HTERT RPE-1 (cell line): ENCODE results near the gene TSC22D4.
"Not testable (repeated sequence)": the region's sequence is repeated elsewhere in the genome, so short reads cannot be mapped to it uniquely, and the experiment has no call there.

Experiments used
- in situ Hi-C: fragments of 300-500 bp; cut with MboI; formaldehyde crosslinking; loops from 4 replicates; pipeline ENCODE4 v1.14.3; 2020; ENCODE audit warnings: low sequenced_read_pairs

TSC22D4 gene

GRCh38 chr7:100447363-100447762 lies 31.7 kb downstream of the TSC22D4 start:
- in situ Hi-C loops = not testable (repeated sequence)

- in situ Hi-C loops = no loop called here
Measured at GRCh38 chr7:100446040-100446439, 33.0 kb downstream of the TSC22D4 start.

- in situ Hi-C loops = no loop called here
Measured at GRCh38 chr7:100444311-100445278, 34.4 kb downstream of the TSC22D4 start.

- in situ Hi-C loops = no loop called here
Measured at GRCh38 chr7:100443096-100443840, 35.7 kb downstream of the TSC22D4 start.

- in situ Hi-C loops = no loop called here
Measured at GRCh38 chr7:100441641-100442535, 37.1 kb downstream of the TSC22D4 start.

GRCh38 chr7:100439244-100439643 lies 39.8 kb downstream of the TSC22D4 start:
- in situ Hi-C loops = not testable (repeated sequence)

GRCh38 chr7:100438731-100439130 lies 40.3 kb downstream of the TSC22D4 start:
- in situ Hi-C loops = not testable (repeated sequence)

GRCh38 chr7:100438172-100438571 lies 40.8 kb downstream of the TSC22D4 start:
- in situ Hi-C loops = no loop called here

GRCh38 chr7:100437150-100438100 lies 41.6 kb downstream of the TSC22D4 start:
- in situ Hi-C loops = no loop called here

- in situ Hi-C loops = no loop called here
Measured at GRCh38 chr7:100435401-100436304, 43.4 kb downstream of the TSC22D4 start.

- in situ Hi-C loops = no loop called here
Measured at GRCh38 chr7:100434297-100435144, 44.5 kb downstream of the TSC22D4 start.

- in situ Hi-C loops = no loop called here
Measured at GRCh38 chr7:100433592-100434296, 45.3 kb downstream of the TSC22D4 start.

- in situ Hi-C loops = no loop called here
Measured at GRCh38 chr7:100433276-100433591, 45.8 kb downstream of the TSC22D4 start.

- in situ Hi-C loops = no loop called here
Measured at GRCh38 chr7:100432621-100433275, 46.3 kb downstream of the TSC22D4 start.

GRCh38 chr7:100432053-100432452 lies 47.0 kb downstream of the TSC22D4 start:
- in situ Hi-C loops = no loop called here

- in situ Hi-C loops = no loop called here
Measured at GRCh38 chr7:100431286-100431735, 47.7 kb downstream of the TSC22D4 start.
